ENCODE measurements around the gene FEM1A.
"Not testable (repeated sequence)": the region's sequence is repeated elsewhere in the genome, so short reads cannot be mapped to it uniquely, and the experiment has no call there.

FEM1A gene

GRCh38 chr19:4774136-4774535 lies 17.4 kb upstream of the FEM1A start:
- DNase-seq = no peak

- no peak for DNase-seq
These were observed 15.8 kb upstream of the FEM1A start for GRCh38 chr19:4775627-4776152.

DNA sequence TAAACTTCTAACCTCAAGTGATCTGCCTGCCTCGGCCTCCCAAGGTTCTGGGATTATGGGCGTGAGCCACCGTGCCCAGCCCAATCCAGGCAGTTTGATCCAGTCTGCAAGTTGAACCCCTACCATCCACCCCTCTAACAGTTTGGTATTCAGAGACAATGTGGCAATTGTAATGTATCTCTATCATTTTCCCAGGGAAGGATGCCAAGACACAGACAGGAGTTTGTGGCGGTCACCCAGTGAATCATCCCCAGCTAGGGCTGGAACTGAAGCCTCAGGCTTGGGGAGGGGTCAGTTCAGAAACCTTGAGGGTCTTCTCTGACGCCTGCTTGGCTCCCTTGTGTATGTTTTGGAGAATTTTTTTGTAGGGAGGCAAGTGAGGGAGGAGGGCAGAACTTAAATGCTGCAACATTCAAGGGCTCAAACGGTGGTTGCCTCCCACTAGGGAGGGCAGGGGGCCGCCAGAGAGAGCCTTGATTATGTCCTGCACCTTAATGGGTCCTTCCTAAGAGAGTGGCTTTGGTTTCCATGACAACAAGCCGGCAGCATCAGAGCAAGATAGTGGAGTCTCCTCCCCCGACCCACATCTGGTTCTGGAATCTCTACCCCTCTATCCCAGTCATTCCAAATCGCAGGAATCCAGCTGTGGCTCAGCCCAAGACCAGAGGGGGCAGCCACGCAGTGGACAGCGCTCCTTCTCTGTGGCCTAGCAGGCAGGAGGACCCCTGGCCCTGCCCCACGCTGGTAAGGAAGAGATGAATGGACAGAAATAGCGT lies 14.9 kb upstream of the FEM1A start:
- no peak for DNase-seq

DNA sequence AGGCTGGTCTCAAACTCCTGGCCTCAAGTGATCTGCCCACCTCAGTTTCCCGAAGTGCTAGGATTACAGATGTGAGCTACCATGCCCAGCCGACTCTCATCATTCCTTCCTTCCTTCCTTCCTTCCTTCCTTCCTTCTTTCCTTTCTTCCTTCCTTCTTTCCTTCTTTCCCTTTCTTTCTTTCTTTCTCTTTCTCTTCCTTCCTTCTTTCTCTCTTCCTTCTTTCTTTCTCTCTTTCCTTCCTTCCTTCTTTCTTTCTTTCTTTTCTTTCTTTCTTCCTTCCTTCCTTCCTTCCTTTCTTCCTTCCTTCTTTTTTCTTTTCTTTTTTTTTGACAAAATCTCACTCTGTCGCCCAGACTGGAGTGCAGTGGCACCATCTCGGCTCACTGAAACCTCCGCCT lies 13.4 kb upstream of the FEM1A start:
- not testable (repeated sequence) for DNase-seq

DNA sequence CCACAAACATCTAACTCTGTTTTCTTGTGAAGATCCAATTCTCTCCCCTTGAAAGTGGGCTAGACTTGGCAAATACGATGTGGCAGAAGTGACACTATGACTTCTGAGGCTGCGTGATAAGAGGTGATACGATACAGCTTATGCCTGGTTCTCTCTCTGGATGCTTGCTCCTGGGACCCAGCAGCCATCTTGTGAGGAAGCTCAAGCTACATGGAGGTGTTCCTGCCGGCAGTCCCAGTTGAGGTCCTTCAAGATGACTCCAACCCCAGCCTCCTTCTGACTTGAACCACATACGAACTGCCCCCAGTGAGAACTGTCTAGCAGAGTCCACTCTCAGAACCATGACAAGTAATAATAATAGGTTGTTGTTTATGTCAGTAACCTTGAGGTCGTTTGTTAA lies 10.7 kb upstream of the FEM1A start:
- no peak for DNase-seq

DNA sequence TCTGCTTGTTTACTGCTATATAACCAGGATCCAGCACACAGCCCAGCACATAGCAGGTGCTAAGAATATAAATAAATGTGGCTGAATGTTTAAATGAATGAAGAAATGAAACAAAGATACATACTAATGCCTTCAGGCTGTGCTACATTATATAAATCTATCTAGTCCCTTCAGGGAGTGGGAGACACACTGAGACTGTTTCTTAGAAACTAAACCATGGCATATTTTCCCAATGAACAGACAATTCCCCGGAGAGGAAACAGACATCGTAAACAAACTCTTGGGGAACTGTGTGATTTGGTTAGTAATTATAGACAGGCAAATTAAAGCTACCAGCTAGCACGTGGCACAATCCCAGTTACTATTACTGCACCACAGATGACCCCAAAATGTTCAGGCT lies 9.7 kb upstream of the FEM1A start:
- no peak for DNase-seq

DNA sequence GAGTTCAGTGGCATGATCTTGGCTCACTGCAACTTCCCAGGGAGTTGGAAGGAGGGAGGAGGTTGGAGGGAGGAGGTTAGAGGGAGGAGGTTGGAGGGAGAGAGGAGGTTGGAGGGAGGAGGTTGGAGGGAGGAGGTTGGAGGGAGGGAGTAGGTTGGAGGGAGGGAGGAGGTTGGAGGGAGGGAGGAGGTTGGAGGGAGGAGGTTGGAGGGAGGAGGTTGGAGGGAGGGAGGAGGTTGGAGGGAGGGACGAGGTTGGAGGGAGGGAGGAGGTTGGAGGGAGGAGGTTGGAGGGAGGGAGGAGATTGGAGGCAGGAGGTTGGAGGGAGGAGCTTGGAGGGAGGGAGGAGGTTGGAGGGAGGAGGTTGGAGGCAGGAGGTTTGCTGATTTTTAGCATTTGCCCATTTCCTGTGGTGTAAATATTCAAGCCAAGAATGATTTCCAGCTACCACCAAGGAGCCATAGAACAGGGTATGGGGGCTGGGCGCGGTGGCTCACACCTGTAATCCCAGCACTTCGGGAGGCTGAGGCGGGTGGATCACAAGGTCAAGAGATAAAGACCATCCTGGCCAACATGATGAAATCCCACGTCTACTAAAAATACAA lies 5.0 kb upstream of the FEM1A start:
- not testable (repeated sequence) for DNase-seq

DNA sequence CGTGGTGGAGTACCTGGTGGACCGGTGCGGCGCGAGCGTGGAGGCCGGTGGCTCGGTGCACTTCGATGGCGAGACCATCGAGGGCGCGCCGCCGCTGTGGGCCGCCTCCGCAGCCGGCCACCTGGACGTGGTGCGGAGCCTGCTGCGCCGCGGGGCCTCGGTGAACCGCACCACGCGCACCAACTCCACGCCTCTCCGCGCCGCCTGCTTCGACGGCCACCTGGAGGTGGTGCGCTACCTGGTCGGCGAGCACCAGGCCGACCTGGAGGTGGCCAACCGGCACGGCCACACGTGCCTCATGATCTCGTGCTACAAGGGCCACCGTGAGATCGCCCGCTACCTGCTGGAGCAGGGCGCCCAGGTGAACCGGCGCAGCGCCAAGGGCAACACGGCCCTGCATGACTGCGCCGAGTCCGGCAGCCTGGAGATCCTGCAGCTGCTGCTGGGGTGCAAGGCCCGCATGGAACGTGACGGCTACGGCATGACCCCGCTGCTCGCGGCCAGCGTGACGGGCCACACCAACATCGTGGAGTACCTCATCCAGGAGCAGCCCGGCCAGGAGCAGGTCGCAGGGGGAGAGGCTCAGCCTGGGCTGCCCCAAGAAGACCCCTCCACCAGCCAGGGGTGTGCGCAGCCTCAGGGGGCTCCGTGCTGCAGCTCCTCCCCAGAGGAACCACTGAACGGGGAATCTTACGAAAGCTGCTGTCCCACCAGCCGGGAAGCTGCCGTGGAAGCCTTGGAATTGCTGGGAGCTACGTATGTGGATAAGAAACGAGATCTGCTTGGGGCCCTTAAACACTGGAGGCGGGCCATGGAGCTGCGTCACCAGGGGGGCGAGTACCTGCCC lies 708 bp downstream of the FEM1A start:
- DNase-seq = peak; percentile 28

DNA sequence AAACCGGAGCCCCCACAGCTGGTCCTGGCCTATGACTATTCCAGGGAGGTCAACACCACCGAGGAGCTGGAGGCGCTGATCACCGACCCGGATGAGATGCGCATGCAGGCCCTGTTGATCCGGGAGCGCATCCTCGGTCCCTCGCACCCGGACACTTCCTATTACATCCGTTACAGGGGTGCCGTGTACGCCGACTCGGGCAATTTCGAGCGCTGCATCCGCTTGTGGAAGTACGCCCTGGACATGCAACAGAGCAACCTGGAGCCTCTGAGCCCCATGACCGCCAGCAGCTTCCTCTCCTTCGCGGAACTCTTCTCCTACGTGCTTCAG lies 1.3 kb downstream of the FEM1A start:
- DNase-seq = not testable (repeated sequence)

- DNase-seq = not testable (repeated sequence)
These were observed 1.7 kb downstream of the FEM1A start for GRCh38 chr19:4793278-4793677.

- DNase-seq = no peak
These were observed 3.4 kb downstream of the FEM1A start for GRCh38 chr19:4794971-4795370.

DNA sequence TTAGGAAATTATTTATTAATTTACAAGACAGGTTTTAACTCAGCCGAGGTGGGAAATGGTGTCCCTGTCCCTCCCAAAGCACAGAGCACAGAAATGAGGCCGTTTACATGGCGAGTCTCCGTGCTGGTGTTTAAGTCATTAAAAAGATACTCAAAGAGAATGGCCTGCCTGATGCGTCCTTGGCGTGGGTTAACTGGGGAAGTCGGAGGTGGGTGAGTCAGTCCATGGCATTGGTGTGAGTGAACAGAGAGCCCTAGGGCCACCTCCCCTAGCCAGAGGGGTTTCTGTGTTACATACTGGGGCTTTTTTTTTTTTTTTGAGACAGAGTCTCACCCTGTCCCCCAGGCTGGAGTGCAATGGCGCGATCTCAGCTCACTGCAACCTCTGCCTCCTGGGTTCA lies 3.9 kb downstream of the FEM1A start:
- no peak for DNase-seq

GRCh38 chr19:4800591-4801081 lies 9.1 kb downstream of the FEM1A start:
- DNase-seq = no peak

GRCh38 chr19:4801085-4801619 lies 9.6 kb downstream of the FEM1A start:
- DNase-seq = no peak

GRCh38 chr19:4802711-4803110 lies 11.2 kb downstream of the FEM1A start:
- no peak for DNase-seq

- DNase-seq = peak; percentile 70
These were observed 12.5 kb downstream of the FEM1A start for GRCh38 chr19:4803736-4804695.

DNA sequence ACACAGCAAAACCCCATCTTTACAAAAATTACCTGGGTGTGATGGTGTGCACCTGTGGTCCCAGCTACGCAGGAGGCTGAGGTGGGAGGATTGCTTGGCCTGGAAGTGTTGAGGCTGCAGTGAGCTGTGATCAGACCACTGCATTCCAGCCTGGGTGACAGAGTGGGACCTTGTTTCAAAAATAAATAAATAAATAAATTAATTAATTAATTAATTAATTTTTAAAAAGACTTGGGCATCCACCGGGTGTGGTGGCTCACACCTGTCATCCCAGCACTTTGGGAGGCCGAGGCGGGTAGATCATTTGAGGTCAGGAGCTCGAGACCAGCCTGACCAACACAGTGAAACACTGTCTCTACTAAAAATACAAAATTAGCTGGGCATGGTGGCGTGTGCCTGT lies 13.6 kb downstream of the FEM1A start:
- DNase-seq = not testable (repeated sequence)

- DNase-seq = no peak
These were observed 14.8 kb downstream of the FEM1A start for GRCh38 chr19:4806384-4806783.

DNA sequence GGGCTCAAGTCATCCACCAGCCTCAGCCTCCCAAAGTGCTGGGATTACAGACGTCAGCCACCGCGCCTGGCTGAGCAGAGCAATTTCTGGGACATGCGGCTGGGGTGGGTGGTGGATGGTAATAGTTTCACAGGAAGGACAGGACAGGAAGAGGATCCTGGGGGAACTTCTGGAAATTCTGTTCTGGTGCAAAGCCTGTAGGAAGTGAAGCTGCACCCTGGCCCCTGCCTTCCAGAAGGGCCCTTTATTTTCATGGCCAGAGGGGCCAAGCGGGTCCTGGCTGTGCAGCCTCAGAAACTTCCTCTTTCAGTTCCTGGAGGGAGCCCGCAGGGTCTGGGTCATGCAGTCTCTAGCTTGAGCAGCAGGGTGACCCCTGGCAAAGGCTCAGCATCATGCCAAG lies 15.7 kb downstream of the FEM1A start:
- DNase-seq = peak; percentile 82

DNA sequence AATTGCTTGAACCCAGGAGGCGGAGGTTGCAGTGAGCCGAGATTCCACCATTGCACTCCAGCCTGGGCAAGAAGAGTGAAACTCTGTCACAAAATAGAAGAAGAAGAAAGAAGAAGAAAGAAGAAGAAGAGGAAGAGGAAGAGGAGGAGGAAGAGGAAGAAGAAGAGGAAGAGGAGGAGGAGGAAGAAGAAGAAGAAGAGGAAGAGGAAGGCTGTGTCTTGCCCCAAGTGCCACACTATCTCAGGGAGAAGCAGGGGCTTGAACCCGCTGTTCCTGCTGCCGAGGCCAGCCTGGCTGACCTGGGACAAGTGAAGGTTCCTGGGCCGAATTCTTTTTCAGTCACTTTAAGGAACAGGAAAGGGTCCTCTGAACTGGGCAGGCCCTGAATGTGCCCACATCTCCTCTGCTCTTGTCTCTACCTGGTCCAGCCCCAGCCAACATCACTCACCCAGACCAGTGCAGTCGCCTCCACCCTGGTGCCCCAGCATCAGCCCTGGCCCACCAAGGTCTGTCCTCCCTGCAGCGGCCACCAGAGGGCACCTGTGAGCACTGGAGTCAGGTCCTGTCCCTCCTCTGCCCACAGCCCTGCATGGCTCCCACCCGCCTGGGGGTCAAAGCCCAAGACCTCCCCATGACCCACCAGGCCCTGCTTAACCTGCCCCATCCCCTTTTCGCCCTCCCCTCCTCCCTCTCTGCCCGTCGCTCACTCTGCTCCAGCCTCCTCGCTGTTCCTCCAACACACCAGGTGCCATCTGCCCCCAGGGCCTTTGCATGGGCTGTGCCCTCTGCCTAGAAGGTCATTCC lies 20.0 kb downstream of the FEM1A start:
- DNase-seq = peak; percentile 81
